ENCODE results near the gene GPR17.

GPR17 gene

DNA sequence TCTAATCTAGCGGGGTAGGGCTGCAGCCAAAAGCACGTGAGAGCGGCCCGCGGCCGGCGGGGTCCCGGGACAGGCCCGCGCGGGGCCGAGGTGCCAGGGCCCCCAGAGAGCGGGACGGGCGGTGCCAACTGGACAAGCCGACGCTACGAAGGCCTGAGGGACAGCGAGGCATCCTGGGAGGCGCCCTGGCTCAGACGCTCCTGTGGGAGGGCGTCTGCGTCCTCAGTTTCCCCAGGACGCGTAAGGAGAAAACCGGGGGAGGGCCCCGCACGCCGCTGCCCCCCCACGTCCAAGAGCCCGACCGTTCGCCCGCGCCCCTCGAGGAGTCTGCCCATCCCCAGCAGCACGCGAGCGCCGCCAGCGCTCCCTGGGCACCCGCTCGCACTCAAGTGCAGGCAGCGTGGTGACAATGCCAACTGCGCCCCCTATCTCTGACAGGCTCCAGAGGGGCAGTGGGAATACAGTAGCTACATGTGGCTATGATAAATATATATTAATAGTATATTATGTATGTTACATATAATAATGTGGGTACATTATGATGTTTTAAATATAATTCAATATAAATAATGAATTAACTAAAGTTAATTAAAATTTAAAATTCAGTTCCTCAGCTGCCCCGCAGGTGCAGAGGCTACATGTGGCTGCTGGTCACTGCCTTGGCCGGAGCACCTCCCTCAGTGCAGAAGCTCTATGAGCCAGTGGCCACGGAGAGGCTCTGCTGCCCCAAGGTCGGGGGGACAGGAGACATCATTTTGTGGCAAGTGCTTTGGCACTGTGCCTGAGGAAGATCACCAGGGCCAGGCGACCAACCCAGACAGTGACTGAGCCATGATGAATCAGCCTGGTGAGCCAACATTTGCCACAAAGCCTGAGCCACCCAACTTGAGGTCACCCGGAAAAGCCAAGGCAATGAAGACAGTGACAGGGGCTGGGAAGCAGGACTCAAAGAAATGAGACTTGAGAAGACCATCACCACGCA, 49.8 kb downstream of the GPR17 start:
- peak; percentile 77 for DNase-seq

GRCh38 chr2:127697482-127698180, 51.7 kb downstream of the GPR17 start:
- DNase-seq = no peak

GRCh38 chr2:127698553-127699355, 52.8 kb downstream of the GPR17 start:
- no peak for DNase-seq

GRCh38 chr2:127700527-127701192, 54.7 kb downstream of the GPR17 start:
- peak; percentile 52 for DNase-seq

DNA sequence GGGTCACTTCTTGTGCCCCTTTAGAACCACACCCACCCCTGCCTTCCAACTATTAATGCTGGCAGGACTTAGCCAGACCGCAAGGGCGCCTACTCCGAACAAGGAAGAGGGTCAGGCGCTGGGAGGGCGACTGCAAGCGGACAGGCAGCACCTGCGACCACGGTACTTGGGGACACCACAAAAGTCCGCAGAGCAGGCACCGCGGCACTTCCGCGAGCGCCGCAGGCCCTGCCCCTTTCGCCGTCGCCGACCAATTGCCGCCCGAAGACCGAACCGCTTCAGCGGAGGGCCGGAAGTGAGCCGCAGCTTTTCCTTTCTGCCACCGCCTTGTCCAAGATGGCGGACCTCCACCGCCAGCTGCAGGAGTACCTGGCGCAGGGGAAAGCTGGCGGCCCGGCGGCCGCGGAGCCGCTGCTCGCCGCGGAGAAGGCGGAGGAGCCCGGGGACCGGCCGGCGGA, 55.3 kb downstream of the GPR17 start, which contains the start of gene SFT2D3:
TSS of gene SFT2D3 (plus strand) at position 305 of the 458 bp plus-strand sequence. CDS start at position 337, 32 bp downstream.
- DNase-seq = peak; percentile 97

GRCh38 chr2:127701651-127702394, 55.9 kb downstream of the GPR17 start:
- peak; percentile 94 for DNase-seq
